NT2/D1 (cell line): Measurements from ENCODE around the gene CREBL2.

Experiments used
- YY1 ChIP-seq: IDR thresholded peaks from 2 replicates; pipeline ENCODE4 v1.6.1; 2011; ENCODE audit not compliant: insufficient read length, insufficient read depth
- ZNF274 ChIP-seq: IDR thresholded peaks from 2 replicates; pipeline ENCODE4 v1.6.1; 2011; ENCODE audit warnings: mild to moderate bottlenecking, low read depth, low read length

DNA sequence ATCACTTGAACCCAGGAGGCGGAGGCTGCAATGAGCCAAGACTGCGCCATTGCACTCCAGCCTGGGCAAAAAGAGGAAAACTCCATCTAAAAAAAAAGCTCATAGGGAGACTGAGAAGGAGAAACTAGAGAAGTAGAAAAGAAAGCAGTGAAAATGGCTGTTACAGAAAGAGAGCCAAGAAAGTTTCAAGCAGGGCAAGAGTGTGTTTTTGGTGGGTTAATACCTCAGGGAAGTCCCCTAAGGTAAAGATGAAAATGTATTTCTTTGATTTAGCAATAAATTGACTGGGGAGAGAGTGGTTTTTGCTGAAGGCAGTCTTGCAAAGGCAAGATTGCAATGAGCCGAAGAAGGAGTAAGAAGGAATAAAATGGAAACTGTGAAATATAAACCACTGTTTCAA, 39.0 kb upstream of the CREBL2 start:
- TF ChIP-seq ZNF274 (no peak), YY1 (no peak)
